Measurements from ENCODE around the gene BORCS6.
A peak's percentile ranks its signal among the peaks of the same experiment; 100 is the strongest.

Gene BORCS6

GRCh38 chr17:8167526-8167925 is 22.5 kb downstream of the BORCS6 start:
- TF ChIP-seq CTCF (conservative IDR thresholded peaks at IDR 0.05; ENCODE audit: control insufficient read depth, insufficient read depth, low read depth, low read length): no peak
- DNase-seq (ENCODE audit: low read depth): no peak
- no peak overlapping the region for H3K4me3 ChIP-seq (ENCODE audit: control insufficient read depth, low read depth, low read length)

GRCh38 chr17:8166731-8167130 is 23.2 kb downstream of the BORCS6 start:
- no peak overlapping the region for H3K4me3 ChIP-seq (ENCODE audit: control insufficient read depth, low read depth, low read length)
- no peak for DNase-seq (ENCODE audit: low read depth)
- no peak for TF ChIP-seq CTCF (conservative IDR thresholded peaks at IDR 0.05; ENCODE audit: control insufficient read depth, insufficient read depth, low read depth, low read length)

GRCh38 chr17:8164815-8165131 is 25.2 kb downstream of the BORCS6 start:
- DNase-seq (ENCODE audit: low read depth): no peak
- no peak overlapping the region for H3K4me3 ChIP-seq (ENCODE audit: control insufficient read depth, low read depth, low read length)
- TF ChIP-seq CTCF (conservative IDR thresholded peaks at IDR 0.05; ENCODE audit: control insufficient read depth, insufficient read depth, low read depth, low read length): no peak

- no peak overlapping the region for H3K4me3 ChIP-seq (ENCODE audit: control insufficient read depth, low read depth, low read length)
- DNase-seq (ENCODE audit: low read depth): peak; percentile 83
- no peak for TF ChIP-seq CTCF (conservative IDR thresholded peaks at IDR 0.05; ENCODE audit: control insufficient read depth, insufficient read depth, low read depth, low read length)
Observed at GRCh38 chr17:8163978-8164814, 25.8 kb downstream of the BORCS6 start.

- H3K4me3 ChIP-seq (ENCODE audit: control insufficient read depth, low read depth, low read length): peak overlapping the region; percentile 49
- DNase-seq (ENCODE audit: low read depth): no peak
- TF ChIP-seq CTCF (conservative IDR thresholded peaks at IDR 0.05; ENCODE audit: control insufficient read depth, insufficient read depth, low read depth, low read length): no peak
Observed at GRCh38 chr17:8162997-8163977, 26.7 kb downstream of the BORCS6 start.

- H3K4me3 ChIP-seq (ENCODE audit: control insufficient read depth, low read depth, low read length): peak within 1 kb of the TSS; percentile 83
- TF ChIP-seq CTCF (conservative IDR thresholded peaks at IDR 0.05; ENCODE audit: control insufficient read depth, insufficient read depth, low read depth, low read length): no peak
- DNase-seq (ENCODE audit: low read depth): peak; percentile 50
Observed at GRCh38 chr17:8162233-8162996, 27.6 kb downstream of the BORCS6 start, which contains the start of gene VAMP2. Gene VAMP2 (minus strand): TSS chr17:8162948. CDS start chr17:8162879, 69 bp downstream.

All from fibroblast of mammary gland (primary cell).